Trophoblast cell (in vitro differentiated cells and primary cell): ENCODE measurements around the gene ZHX3.

ENCODE experiments used
- DNase-seq, 2 donors: peaks; one replicate each; pipeline ENCODE4 v3.0.0-alpha.2; 2016
- H2AFZ ChIP-seq: 2 replicates; pipeline ENCODE4 v1.6.1; 2013; ENCODE audit warnings: low read length, moderate library complexity, mild to moderate bottlenecking; ENCODE audit not compliant: insufficient read depth, poor library complexity
- H2AK5ac ChIP-seq: 2 replicates; pipeline ENCODE4 v1.6.1; 2013; ENCODE audit warnings: mild to moderate bottlenecking, low read length
- H2BK120ac ChIP-seq: 2 replicates; pipeline ENCODE4 v1.6.1; 2013; ENCODE audit warnings: low read length, mild to moderate bottlenecking, moderate library complexity; ENCODE audit not compliant: insufficient read depth, poor library complexity
- H2BK12ac ChIP-seq: 2 replicates; pipeline ENCODE4 v1.6.1; 2013; ENCODE audit warnings: mild to moderate bottlenecking, low read length, moderate library complexity
- H2BK5ac ChIP-seq: 2 replicates; pipeline ENCODE4 v1.6.1; 2013; ENCODE audit warnings: low read length, low read depth, moderate library complexity, mild to moderate bottlenecking; ENCODE audit not compliant: poor library complexity
- H3K14ac ChIP-seq: 2 replicates; pipeline ENCODE4 v1.6.1; 2013; ENCODE audit warnings: mild to moderate bottlenecking, low read length
- H3K18ac ChIP-seq: 2 replicates; pipeline ENCODE4 v1.6.1; 2013; ENCODE audit warnings: mild to moderate bottlenecking, low read length
- H3K23ac ChIP-seq: 2 replicates; pipeline ENCODE4 v1.6.1; 2013; ENCODE audit warnings: low read length
- H3K27ac ChIP-seq: 2 replicates; pipeline ENCODE4 v1.5.1; 2013; ENCODE audit warnings: low read depth, mild to moderate bottlenecking, inconsistent platforms, low read length, moderate library complexity
- H3K27me3 ChIP-seq: 2 replicates; pipeline ENCODE4 v1.6.1; 2013; ENCODE audit warnings: inconsistent platforms, mild to moderate bottlenecking, low read length, moderate library complexity; ENCODE audit not compliant: insufficient read depth
- H3K36me3 ChIP-seq, 2 experiments: 1 replicate in 1 of 2; 2 replicates in 1 of 2; pipeline ENCODE4 v1.6.1; 2013; ENCODE audit warnings: low read length in 2 of 2, mild to moderate bottlenecking in 2 of 2, moderate library complexity in 1 of 2; ENCODE audit not compliant: insufficient read depth in 2 of 2, control insufficient read depth in 1 of 2
- H3K4ac ChIP-seq: 2 replicates; pipeline ENCODE4 v1.6.1; 2013; ENCODE audit warnings: low read depth, mild to moderate bottlenecking, low read length, moderate library complexity
- H3K4me1 ChIP-seq, 2 experiments: 1 replicate in 1 of 2; 2 replicates in 1 of 2; pipeline ENCODE4 v1.6.1; 2013; ENCODE audit warnings: low read length in 2 of 2, mild to moderate bottlenecking in 2 of 2, moderate library complexity in 1 of 2; ENCODE audit not compliant: insufficient read depth in 2 of 2, control insufficient read depth in 1 of 2
- H3K4me2 ChIP-seq: 2 replicates; pipeline ENCODE4 v1.6.1; 2013; ENCODE audit warnings: inconsistent platforms, mild to moderate bottlenecking, low read length, moderate library complexity
- H3K4me3 ChIP-seq: 2 replicates; pipeline ENCODE4 v1.5.1; 2013; ENCODE audit warnings: mild to moderate bottlenecking, low read depth, low read length, inconsistent platforms
- H3K79me1 ChIP-seq: one replicate; pipeline ENCODE4 v1.6.1; 2013; ENCODE audit warnings: low read length
- H3K79me2 ChIP-seq: 2 replicates; pipeline ENCODE4 v1.6.1; 2013; ENCODE audit warnings: low read length, mild to moderate bottlenecking; ENCODE audit not compliant: control insufficient read depth, insufficient read depth, poor library complexity
- H3K9ac ChIP-seq: 2 replicates; pipeline ENCODE4 v1.6.1; 2013; ENCODE audit warnings: mild to moderate bottlenecking, low read length
- H3K9me3 ChIP-seq: 2 replicates; pipeline ENCODE4 v1.6.1; 2013; ENCODE audit warnings: low read depth, mild to moderate bottlenecking, control low read depth, inconsistent platforms, low read length; ENCODE audit not compliant: insufficient read depth
- H4K12ac ChIP-seq: 2 replicates; pipeline ENCODE4 v1.6.1; 2013; ENCODE audit warnings: low read depth, mild to moderate bottlenecking, low read length, moderate library complexity
- H4K8ac ChIP-seq: 2 replicates; pipeline ENCODE4 v1.6.1; 2013; ENCODE audit warnings: low read depth, mild to moderate bottlenecking, low read length, moderate library complexity
- H4K91ac ChIP-seq: one replicate; pipeline ENCODE4 v1.6.1; 2013; ENCODE audit warnings: low read depth, mild to moderate bottlenecking, low read length, moderate library complexity
- whole genome bisulfite sequencing: extraction: QIAGEN DNeasy Blood & Tissue Kit; methylation state at CpG from one replicate; pipeline ENCODE4 v1.1.7; 2013; ENCODE audit warnings: missing lambda C conversion rate; ENCODE audit not compliant: insufficient read length, insufficient coverage; ENCODE audit errors: extremely low coverage; 5-methylcytosine and 5-hydroxymethylcytosine counted together

Gene ZHX3

GRCh38 chr20:41183391-41183790, 134.1 kb downstream of the ZHX3 start:
- no peak overlapping the region for H2BK12ac ChIP-seq
- H2BK120ac ChIP-seq: no peak overlapping the region
- H3K27me3 ChIP-seq: no peaks in the 10 kb centered on the region
- no peaks in the 10 kb centered on the region for H3K79me1 ChIP-seq
- no peak for DNase-seq
- no peak overlapping the region for H3K4me2 ChIP-seq
- peaks cover 0 to 3% of the 10 kb centered on the region in 2 experiments for H3K36me3 ChIP-seq
- no peak overlapping the region for H3K4ac ChIP-seq
- no peak overlapping the region for H3K14ac ChIP-seq
- H4K12ac ChIP-seq: no peak overlapping the region
- no peak overlapping the region for H2AFZ ChIP-seq
- no peak overlapping the region for H3K27ac ChIP-seq
- H3K79me2 ChIP-seq: no peaks in the 10 kb centered on the region
- no peak overlapping the region for H2AK5ac ChIP-seq
- no peak overlapping the region for H4K91ac ChIP-seq
- no peak overlapping the region for H3K4me3 ChIP-seq
- no CpG with 5 or more reads among the region's 6 CpGs for WGBS
- no peaks in the 10 kb centered on the region for H3K4me1 ChIP-seq
- no peak overlapping the region for H3K23ac ChIP-seq
- no peak overlapping the region for H4K8ac ChIP-seq
- no peak overlapping the region for H2BK5ac ChIP-seq
- peaks cover 2% of the 10 kb centered on the region for H3K9me3 ChIP-seq
- H3K9ac ChIP-seq: no peak overlapping the region
- no peak overlapping the region for H3K18ac ChIP-seq

- no peak overlapping the region for H3K4me2 ChIP-seq
- H4K8ac ChIP-seq: no peak overlapping the region
- no peak overlapping the region for H3K14ac ChIP-seq
- no peaks in the 10 kb centered on the region for H3K79me2 ChIP-seq
- no peak overlapping the region for H3K18ac ChIP-seq
- no peak for DNase-seq
- no peak overlapping the region for H3K4me3 ChIP-seq
- no peak overlapping the region for H3K23ac ChIP-seq
- H3K4ac ChIP-seq: no peak overlapping the region
- H3K79me1 ChIP-seq: no peaks in the 10 kb centered on the region
- peaks cover 2% of the 10 kb centered on the region for H3K9me3 ChIP-seq
- peaks cover 0 to 3% of the 10 kb centered on the region in 2 experiments for H3K36me3 ChIP-seq
- H2AFZ ChIP-seq: no peak overlapping the region
- no peak overlapping the region for H4K12ac ChIP-seq
- H2BK120ac ChIP-seq: no peak overlapping the region
- no peaks in the 10 kb centered on the region for H3K27me3 ChIP-seq
- H2BK5ac ChIP-seq: no peak overlapping the region
- WGBS: no CpG with 5 or more reads among the region's 10 CpGs
- H3K9ac ChIP-seq: no peak overlapping the region
- H2BK12ac ChIP-seq: no peak overlapping the region
- no peak overlapping the region for H2AK5ac ChIP-seq
- H4K91ac ChIP-seq: no peak overlapping the region
- no peak overlapping the region for H3K27ac ChIP-seq
- H3K4me1 ChIP-seq: peaks cover 0 to 1% of the 10 kb centered on the region in 2 experiments
Observed at GRCh38 chr20:41182296-41183212, 135.0 kb downstream of the ZHX3 start.

GRCh38 chr20:41181567-41181966, 136.0 kb downstream of the ZHX3 start:
- peaks cover 8 to 9% of the 10 kb centered on the region in 2 experiments for H3K36me3 ChIP-seq
- no CpG with 5 or more reads among the region's 3 CpGs for WGBS
- no peak overlapping the region for H3K18ac ChIP-seq

GRCh38 chr20:41180599-41181333, 136.8 kb downstream of the ZHX3 start:
- WGBS: no CpG with 5 or more reads among the region's 6 CpGs
- no peak overlapping the region for H3K23ac ChIP-seq
- peaks cover 11 to 16% of the 10 kb centered on the region in 2 experiments for H3K36me3 ChIP-seq
- H3K27ac ChIP-seq: no peak overlapping the region
- H4K91ac ChIP-seq: no peak overlapping the region
- H2BK12ac ChIP-seq: no peak overlapping the region
- no peak overlapping the region for H2BK120ac ChIP-seq
- no peak overlapping the region for H2AFZ ChIP-seq
- H3K27me3 ChIP-seq: no peaks in the 10 kb centered on the region
- H3K18ac ChIP-seq: no peak overlapping the region
- no peak overlapping the region for H4K12ac ChIP-seq
- no peak overlapping the region for H3K4ac ChIP-seq
- H3K79me1 ChIP-seq: no peaks in the 10 kb centered on the region
- no peak overlapping the region for H3K4me2 ChIP-seq
- no peak for DNase-seq
- H2AK5ac ChIP-seq: no peak overlapping the region
- H3K4me1 ChIP-seq: peaks cover 4 to 8% of the 10 kb centered on the region in 2 experiments
- no peak overlapping the region for H4K8ac ChIP-seq
- H3K4me3 ChIP-seq: no peak overlapping the region
- no peaks in the 10 kb centered on the region for H3K79me2 ChIP-seq
- no peak overlapping the region for H3K9ac ChIP-seq
- peaks cover 2% of the 10 kb centered on the region for H3K9me3 ChIP-seq
- H3K14ac ChIP-seq: no peak overlapping the region
- no peak overlapping the region for H2BK5ac ChIP-seq

More at GRCh38 chr20:41181567-41181966, 136.0 kb downstream of the ZHX3 start:
- Histone ChIP-seq H3K14ac (no peak overlapping the region), H4K12ac (no peak overlapping the region), H3K4me2 (no peak overlapping the region), H3K79me1 (no peaks in the 10 kb centered on the region), H4K8ac (no peak overlapping the region), H3K9ac (no peak overlapping the region), H3K4me1 (peaks cover 4 to 8% of the 10 kb centered on the region in 2 experiments), H3K27me3 (no peaks in the 10 kb centered on the region), H4K91ac (no peak overlapping the region), H2AFZ (no peak overlapping the region), H3K4me3 (no peak overlapping the region), H2BK120ac (no peak overlapping the region), H3K79me2 (no peaks in the 10 kb centered on the region), H2BK5ac (no peak overlapping the region), H2AK5ac (no peak overlapping the region), H2BK12ac (no peak overlapping the region), H3K9me3 (peaks cover 2% of the 10 kb centered on the region), H3K23ac (no peak overlapping the region), H3K4ac (no peak overlapping the region), H3K27ac (no peak overlapping the region)
- DNase-seq: no peak
